ENCODE data around the gene SGPP2. TPM values are rescaled to one million over a fixed set of nuclear protein-coding genes. Genes with fewer than 3 reads are reported as not detected.
A peak's percentile ranks its signal among the peaks of the same experiment; 100 is the strongest.

The SGPP2 gene
- total RNA-seq, 2 donors from 2014 or later: 54.0 to 96.5 TPM

GRCh38 chr2:222477962-222478608 lies 53.7 kb downstream of the SGPP2 start:
- H3K36me3 ChIP-seq: no peaks in the 10 kb centered on the region
- DNase-seq: no peak
- no peak overlapping the region for H3K9ac ChIP-seq (ENCODE audit: low read depth in 2 of 2, low read length in 2 of 2)
- H3K9me3 ChIP-seq: no peaks in the 10 kb centered on the region
- no peak for TF ChIP-seq CTCF (IDR thresholded peaks at IDR 0.05)
- H3K27me3 ChIP-seq: no peaks in the 10 kb centered on the region
- no peak overlapping the region for H3K4me3 ChIP-seq
- H3K27ac ChIP-seq: no peak overlapping the region
- intact Hi-C loops (cut with DNase I): no loop called here
- no peaks in the 10 kb centered on the region for H3K4me1 ChIP-seq

GRCh38 chr2:222479859-222480258 lies 55.5 kb downstream of the SGPP2 start:
- Histone ChIP-seq H3K9me3 (no peaks in the 10 kb centered on the region), H3K9ac (ENCODE audit: low read depth in 2 of 2, low read length in 2 of 2) (no peak overlapping the region), H3K4me1 (no peaks in the 10 kb centered on the region), H3K27ac (no peak overlapping the region), H3K27me3 (no peaks in the 10 kb centered on the region), H3K36me3 (no peaks in the 10 kb centered on the region), H3K4me3 (no peak overlapping the region)
- intact Hi-C loops (cut with DNase I): loop anchor here (10.0 kb wide), 1 partner anchor 155 kb away; a partner anchor contains a TSS
- no peak for TF ChIP-seq CTCF (IDR thresholded peaks at IDR 0.05)
- DNase-seq: no peak

GRCh38 chr2:222480497-222480896 lies 56.2 kb downstream of the SGPP2 start:
- H3K4me1 ChIP-seq: no peaks in the 10 kb centered on the region
- no peak overlapping the region for H3K9ac ChIP-seq (ENCODE audit: low read depth in 2 of 2, low read length in 2 of 2)
- intact Hi-C loops (cut with DNase I): loop anchor here (10.0 kb wide), 1 partner anchor 156 kb away; a partner anchor contains a TSS
- no peaks in the 10 kb centered on the region for H3K9me3 ChIP-seq
- H3K27ac ChIP-seq: no peak overlapping the region
- no peaks in the 10 kb centered on the region for H3K27me3 ChIP-seq
- no peak for TF ChIP-seq CTCF (IDR thresholded peaks at IDR 0.05)
- H3K36me3 ChIP-seq: no peaks in the 10 kb centered on the region
- no peak overlapping the region for H3K4me3 ChIP-seq
- no peak for DNase-seq

- no peaks in the 10 kb centered on the region for H3K4me1 ChIP-seq
- H3K36me3 ChIP-seq: no peaks in the 10 kb centered on the region
- H3K9ac ChIP-seq (ENCODE audit: low read depth in 2 of 2, low read length in 2 of 2): no peak overlapping the region
- DNase-seq: no peak
- H3K27me3 ChIP-seq: no peaks in the 10 kb centered on the region
- H3K9me3 ChIP-seq: no peaks in the 10 kb centered on the region
- H3K4me3 ChIP-seq: no peak overlapping the region
- intact Hi-C loops (cut with DNase I): loop anchor here (10.0 kb wide), 1 partner anchor 157 kb away; a partner anchor contains a TSS
- TF ChIP-seq CTCF (IDR thresholded peaks at IDR 0.05): no peak
- H3K27ac ChIP-seq: no peak overlapping the region
These were observed 57.6 kb downstream of the SGPP2 start for GRCh38 chr2:222481941-222482340.

DNA sequence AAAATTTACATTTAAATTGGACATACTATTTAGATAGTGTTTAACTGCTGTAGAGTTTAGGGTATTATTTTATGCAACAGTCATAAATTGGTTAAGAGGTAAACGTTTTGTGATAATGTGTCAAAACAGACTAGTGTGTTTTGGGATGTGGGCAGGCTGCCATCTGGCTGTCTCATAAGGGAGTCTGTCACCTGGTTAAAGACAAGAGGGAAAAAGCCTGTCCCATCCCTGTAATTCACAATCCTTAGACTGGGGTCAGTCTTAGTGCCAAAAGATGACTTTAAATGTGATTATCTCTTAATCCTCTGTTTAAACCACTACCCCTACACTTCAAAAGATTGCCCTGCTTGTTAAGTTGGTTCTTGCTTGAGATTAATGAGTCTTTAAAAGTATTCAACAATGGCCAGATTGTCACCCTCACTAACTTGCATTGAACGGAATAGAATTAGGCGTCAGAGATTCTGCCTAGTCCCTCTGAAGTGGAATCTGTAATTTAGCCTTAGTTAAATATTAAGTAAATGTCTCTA lies 59.2 kb downstream of the SGPP2 start:
- no peaks in the 10 kb centered on the region for H3K9me3 ChIP-seq
- H3K36me3 ChIP-seq: no peaks in the 10 kb centered on the region
- H3K9ac ChIP-seq (ENCODE audit: low read depth in 2 of 2, low read length in 2 of 2): no peak overlapping the region
- no peaks in the 10 kb centered on the region for H3K27me3 ChIP-seq
- no peak overlapping the region for H3K4me3 ChIP-seq
- TF ChIP-seq CTCF (IDR thresholded peaks at IDR 0.05): no peak
- DNase-seq: peak; percentile 46
- H3K4me1 ChIP-seq: no peaks in the 10 kb centered on the region
- H3K27ac ChIP-seq: no peak overlapping the region
- intact Hi-C loops (cut with DNase I): loop anchor here (10.0 kb wide), 1 partner anchor 159 kb away; a partner anchor contains a TSS
